Activated CD8-positive, alpha-beta memory T cell treated with anti-CD3 and anti-CD28 coated beads for 48 hours (primary cell): ENCODE data around the gene ZBTB7C.

Experiments used
- DNase-seq, 3 experiments: peaks; one replicate each; pipeline ENCODE4 v3.0.0-alpha.2; 2020; ENCODE audit warnings: low read depth in 2 of 3, low spot score in 2 of 3

Gene ZBTB7C

DNA sequence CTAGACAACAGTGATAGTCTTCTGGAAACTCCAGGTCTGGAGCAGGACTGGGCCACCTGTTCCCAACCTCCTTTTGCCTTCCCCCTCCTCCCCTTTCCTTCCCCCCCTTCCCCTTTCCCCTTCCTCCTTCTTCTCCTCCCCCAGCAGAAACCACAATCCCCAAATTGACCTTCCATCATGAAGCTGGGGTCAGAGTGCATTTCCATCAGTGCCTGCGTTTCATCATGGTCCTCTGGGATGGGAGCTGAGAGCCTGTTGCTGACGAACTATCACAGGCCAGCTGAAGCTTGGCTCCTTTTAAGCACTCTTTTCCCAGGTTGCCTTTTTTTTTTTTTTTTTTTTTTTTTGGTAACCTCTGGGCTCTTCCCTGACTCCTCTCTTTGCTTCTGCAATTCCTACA is 426.1 kb downstream of the ZBTB7C start:
- DNase-seq, result no peak

DNA sequence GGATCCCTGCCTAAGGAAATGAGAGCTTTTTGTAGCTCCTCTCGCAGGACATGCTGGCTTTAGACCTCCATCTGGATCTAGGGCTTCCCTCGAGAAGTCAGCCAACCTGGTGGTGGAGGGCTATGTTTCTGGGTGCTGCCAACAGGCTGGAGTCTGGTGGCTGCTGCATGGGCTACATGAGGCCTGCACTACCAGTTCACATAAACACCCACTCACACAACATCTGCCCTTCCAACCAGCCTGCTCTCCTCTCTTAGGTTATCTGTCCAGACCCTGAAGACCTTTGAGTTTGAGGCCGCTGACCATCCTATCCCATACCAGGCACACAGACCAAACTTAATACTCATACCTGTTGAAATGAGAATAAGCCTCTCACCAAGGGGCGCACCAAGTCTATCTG is 427.4 kb downstream of the ZBTB7C start:
- no peak for DNase-seq

- no peak for DNase-seq
Observed at GRCh38 chr18:47981320-47981719, 427.9 kb downstream of the ZBTB7C start.

DNA sequence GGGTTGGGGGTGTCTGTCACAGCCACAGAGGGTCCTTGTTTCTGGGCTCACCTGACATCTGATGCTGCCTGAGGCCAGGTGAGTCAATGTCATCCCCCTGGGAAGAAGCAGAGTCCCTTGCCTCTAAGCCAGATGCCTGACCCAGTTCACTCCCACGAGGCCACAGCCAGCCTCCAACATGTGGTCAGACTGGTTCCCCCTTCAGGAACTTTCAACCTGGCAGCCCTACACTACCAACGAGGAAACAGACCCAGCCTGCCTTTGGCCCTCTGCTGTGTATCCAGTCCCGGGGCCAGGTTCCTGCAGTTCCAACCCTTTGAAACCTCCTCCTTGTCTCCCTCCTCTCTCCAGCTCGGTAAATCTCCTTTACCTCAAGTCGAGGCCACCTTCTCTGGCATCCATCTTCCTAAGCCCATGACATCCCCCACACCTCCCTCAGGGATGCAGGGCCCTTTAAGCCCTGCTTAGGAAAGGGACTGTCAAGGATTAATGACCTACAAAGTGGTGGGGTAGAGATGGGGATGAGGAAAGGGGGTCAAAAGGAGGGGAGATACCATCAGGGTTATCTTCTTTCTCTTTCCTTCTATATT is 429.5 kb downstream of the ZBTB7C start:
- DNase-seq, result no peak

- DNase-seq, result no peak
Observed at GRCh38 chr18:47978603-47979002, 430.6 kb downstream of the ZBTB7C start.

DNA sequence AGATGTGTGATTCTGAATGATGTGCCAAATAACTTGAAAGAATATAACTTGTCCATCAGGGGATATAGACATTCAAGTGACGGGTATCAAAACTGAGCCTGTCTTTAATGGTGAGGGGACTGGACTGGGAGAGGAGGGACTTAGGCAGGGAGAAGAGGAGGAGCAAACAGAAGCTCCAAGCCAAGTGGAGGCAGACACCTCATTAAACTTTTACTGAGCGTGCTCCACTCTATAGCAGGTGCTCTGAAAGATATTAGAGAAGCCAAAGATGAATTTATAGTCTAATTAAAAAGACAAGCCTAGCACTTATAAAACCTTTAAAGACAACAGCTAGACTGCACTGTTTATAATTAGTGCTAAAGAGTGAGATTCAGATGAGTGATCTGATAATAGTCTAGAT is 431.0 kb downstream of the ZBTB7C start:
- DNase-seq, result no peak
